Bone marrow (tissue), 2 donors: Measurements from ENCODE around the gene MORF4L1.
"Not testable (repeated sequence)": the region's sequence is repeated elsewhere in the genome, so short reads cannot be mapped to it uniquely, and the experiment has no call there.

Source experiments
- DNase-seq, 2 donors: peaks; one replicate each; lab custom pipeline; 2025; lab: John Stamatoyannopoulos, UW

The MORF4L1 gene, protein sequence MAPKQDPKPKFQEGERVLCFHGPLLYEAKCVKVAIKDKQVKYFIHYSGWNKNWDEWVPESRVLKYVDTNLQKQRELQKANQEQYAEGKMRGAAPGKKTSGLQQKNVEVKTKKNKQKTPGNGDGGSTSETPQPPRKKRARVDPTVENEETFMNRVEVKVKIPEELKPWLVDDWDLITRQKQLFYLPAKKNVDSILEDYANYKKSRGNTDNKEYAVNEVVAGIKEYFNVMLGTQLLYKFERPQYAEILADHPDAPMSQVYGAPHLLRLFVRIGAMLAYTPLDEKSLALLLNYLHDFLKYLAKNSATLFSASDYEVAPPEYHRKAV

DNA sequence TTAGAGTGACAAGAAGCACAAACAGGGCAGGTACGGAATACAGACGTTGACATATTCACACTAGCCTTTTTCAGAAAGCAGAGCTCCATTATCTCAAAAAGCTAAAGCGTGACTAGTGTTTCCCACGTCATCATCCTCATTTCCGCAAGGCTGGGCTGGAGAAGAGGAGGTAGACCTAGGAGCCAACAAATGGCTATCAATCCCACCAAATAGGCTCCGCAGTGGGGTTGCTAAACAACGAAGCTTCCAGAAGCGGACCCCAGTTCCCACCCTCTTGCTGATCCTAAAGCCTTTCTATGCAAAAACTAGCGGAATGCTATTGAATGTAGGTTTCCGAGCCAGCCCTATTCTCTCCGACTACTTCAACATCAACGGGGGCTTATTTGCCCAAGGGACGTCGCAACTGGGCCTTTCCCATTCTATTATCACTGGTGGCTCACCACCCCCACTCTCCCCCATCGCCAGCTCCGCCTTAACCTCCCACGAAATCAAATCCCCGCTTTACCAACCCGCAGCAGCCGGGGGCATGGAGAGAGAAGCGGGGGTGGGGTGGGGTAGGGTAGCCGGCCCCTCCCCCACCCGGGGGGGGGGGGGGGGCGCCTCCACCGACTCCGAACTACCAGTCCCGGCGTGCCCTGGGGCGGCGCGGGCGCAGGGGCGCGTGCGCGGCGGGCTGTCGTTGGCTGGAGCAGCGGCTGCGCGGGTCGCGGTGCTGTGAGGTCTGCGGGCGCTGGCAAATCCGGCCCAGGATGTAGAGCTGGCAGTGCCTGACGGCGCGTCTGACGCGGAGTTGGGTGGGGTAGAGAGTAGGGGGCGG is at the start of gene MORF4L1:
TSS of gene MORF4L1 (plus strand) at position 736 of the 817 bp plus-strand sequence. CDS start 128 bp downstream, outside the sequence.
- DNase-seq: peak; percentile 85 to 87

DNA sequence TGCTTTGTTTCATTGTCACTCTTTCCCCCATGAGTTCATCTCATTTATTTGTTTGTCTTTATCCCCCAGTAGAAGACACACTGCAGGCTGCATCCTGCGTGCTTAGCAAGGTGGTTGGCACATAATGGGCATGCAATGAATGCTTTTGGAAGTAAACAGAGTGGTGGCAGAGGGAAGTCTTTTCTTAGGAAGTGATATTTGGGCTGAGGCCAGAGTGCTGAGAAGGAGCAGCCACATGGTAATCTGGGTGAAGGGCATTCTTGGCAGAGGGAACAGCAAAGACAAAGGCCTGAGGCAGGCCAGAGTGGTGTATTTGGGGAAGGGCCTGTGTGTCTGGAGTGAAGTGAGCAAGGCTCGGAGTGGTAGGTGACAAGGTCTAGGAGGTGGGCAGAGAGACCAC is 43.8 kb upstream of the MORF4L1 start:
- no peak for DNase-seq

DNA sequence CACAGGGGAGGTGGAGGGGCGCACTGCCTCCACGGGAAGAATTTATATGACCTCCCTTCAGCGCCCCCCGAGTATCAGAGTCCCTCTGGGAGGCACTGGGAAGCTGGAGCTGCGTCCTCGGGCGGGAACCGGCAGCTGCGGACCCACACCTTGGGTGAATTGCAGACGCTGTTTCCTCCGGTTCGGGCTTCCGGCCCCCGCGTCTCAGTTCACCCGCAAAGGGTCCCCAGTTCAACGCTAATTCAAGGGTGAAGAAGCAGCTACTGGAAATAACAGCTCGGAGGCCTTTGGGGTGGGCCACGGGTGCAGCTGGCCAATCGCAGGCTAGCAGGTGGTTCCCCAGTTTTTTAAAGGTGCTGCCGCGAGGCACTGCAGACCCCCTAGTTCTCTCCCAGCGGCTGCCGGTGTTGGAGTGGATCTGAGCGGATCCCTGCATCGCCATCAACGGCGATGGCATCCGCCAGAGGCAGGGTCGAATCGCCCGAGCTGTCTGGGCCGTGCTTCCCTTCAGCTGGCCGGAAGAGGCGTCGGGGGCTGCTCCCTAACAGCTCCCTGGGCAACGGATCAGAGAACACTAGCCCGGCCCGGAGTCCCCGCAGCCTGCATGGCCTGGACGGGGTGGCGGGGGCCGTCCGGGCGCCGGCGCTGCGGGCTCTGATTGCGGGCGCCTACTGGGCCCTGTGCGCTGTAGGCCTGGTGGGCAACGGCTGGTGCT is 42.0 kb upstream of the MORF4L1 start:
- DNase-seq: no peak

DNA sequence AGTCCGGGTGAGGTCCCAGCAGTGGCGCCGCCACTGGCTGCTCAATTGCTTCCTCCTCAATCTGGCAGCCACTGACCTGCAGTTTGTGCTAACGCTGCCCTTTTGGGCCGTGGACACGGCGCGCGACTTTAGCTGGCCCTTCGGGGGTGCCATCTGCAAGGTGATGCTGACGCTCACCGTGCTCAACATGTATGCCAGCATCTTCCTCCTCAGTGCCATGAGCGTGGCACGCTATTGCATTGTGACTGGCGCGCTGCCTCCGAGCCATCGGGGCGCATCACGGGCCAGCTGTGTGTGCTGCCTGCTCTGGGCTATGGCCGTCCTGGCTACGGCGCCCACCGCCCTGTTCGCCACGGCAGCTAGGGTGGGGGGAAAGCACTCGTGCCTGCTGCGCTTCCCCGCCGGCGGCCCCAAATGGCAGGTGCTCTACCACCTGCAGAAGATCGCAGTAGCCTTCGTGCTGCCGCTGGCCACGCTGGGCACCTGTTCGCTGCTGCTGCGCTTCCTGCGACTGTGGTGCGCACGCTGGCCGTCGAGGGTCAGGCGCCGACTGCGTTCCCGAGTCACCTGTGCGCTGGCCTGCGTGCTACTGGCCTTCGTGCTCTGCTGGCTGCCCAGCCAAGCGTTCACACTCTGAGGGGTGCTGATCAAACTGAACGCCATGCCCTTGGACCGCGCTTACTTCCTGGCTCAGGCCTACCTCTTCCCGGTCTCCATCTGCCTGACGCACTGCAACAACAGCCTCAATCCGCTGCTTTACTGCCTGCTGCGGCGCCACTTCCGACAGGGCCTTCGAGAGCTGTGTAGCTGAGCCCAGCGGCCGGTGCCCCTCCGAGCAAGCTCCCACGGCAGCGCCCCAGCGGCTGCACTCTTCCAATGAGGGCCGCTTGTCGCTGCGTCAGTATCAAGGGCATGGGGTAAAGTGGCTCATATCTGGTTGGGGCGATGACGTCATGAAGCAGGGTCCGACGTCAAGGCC is 41.2 kb upstream of the MORF4L1 start:
- DNase-seq: no peak

DNA sequence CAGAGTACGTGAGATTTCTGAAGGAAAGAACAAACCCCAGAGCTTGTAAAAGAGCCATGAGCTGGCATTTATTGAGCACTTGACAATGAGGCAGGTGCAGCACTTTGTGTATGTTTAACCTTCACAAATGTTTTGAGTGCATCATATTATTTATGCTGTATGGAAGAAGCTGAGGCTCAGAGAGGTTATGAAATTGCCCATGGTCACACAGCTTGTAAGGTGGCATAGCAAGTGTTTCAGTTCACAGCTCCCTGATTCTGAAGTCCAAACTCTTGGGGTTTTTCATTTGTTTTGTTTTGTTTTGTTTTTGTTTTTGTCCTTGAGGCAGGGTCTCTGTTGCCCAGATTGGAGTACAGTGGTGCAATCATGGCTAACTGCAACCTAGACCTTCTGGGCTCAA is 36.4 kb upstream of the MORF4L1 start:
- no peak for DNase-seq

DNA sequence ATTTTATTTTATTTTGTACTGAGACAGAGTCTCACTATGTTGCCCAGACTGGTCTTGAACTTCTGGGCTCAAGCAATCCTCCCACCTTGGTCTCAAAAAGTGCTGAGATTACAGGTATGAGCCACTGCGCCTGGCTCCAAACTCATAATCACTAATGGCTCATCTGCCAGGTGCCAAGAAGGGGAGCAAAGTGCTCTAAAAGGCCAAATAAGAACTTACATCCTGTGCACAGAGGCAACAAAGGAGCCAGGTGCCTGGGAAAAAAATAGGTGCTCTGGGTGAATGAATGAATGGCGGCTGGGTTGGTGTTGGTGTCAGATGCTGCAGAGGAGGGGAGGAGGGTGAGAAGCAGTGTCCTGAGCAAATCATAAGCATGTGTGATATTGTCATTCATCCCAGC is 35.6 kb upstream of the MORF4L1 start:
- no peak for DNase-seq

DNA sequence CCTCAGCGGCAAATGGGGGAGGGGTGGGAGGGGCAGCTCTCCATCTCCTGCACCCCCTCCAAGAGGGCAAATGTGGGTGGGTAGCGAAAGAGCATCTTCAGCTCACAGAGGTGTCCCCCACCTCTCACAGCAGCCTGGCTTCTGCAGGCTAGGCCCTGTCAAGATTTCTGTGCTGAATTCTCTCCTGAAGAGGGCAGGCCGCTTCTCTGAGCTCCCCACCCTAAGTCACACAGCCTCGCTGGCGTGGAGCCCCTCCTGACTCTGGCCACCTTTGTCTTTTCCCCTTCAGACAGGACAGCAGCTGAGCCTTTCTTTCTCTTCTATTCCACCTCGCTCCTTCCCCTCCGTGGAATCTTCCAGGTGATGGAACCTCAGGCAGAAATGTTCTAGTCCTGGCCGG is 35.1 kb upstream of the MORF4L1 start:
- no peak for DNase-seq

DNA sequence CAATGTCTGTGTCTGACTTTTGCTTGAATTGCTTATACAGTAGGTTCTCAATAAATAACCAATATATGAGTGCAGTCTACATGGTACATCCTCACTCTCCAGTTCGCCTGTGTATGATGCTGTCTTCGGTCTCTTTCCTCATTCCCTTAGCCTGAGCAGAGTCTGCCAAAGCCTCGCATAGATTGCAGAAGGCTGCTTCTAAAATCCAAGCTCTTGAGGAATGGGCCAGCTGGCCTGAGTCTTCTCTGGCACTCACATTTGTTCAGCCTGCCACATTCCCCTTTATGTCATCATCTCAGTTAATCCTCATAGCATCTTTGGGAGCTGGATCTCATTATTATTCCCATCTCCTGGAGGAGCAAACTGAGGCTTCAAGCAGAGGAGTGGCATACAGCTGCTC is 34.2 kb upstream of the MORF4L1 start:
- no peak for DNase-seq

DNA sequence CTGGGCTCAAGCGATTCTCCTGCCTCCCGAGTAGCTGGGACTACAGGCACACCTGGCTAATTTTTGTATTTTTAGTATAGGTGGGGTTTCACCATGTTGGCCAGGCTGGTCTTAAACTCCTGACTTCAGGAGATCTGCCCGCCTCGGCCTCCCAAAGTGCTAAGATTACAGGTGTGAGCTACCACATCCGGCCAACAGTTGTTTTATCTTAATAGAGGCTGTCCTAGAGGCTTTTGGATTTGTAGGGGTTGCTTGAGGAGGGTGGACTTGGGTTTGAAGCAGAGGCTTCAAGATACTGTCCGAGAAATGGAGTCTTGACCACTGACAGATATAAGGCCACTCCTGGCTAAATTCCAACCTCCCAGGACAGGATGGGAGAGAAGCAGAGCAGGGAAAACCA is 33.5 kb upstream of the MORF4L1 start:
- DNase-seq: not testable (repeated sequence)

DNA sequence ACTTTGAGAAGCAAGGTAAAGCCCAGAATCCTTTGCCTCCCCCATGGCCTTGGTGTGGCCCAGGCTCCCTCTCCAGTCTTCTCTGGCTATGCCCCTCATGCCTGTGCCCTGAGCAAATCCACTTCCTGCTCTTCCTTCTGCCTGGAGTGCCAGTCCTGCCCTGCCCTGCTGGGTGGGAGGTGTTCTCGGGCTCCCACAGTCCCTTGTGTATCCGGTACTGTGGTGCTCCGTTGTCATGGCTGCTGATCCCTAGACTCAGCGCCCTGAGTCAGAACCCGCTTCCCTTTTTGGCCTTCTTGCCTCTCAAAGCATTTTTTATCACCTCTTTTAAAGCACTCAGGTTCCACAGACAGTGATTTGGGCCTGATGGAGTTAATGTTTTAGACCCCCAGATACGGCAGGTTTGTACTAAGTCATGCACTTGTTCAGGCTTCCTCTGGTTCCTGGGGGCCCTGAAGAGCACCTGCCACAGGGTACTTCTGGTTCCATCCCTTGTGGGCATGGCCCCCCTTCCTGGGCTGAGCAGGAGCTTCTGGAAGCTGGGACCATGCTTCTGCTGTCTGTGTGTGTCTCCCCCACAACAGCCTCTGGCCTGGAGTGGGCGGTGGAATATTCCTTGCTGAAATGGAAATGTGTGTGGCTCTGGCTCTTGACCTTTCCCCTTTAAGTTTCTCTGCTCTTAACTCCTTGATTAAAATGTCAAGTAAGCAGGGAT is 31.9 kb upstream of the MORF4L1 start:
- no peak for DNase-seq

DNA sequence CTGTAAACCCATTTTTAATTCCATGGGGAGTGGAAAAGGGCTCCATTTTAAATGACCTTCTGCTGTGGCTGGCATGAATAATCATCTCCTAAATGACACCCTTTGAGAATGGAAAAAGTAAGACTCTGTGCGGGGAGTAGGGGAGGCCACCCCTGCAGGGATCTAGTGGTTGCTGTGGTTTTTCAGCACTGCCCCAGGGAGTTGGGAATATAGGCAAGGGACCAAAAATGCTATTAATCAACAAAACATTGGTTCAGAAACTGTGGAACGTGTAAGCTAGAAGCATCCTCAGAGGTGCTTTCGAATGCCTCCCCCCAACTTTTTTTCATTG is 31.3 kb upstream of the MORF4L1 start:
- DNase-seq: no peak

DNA sequence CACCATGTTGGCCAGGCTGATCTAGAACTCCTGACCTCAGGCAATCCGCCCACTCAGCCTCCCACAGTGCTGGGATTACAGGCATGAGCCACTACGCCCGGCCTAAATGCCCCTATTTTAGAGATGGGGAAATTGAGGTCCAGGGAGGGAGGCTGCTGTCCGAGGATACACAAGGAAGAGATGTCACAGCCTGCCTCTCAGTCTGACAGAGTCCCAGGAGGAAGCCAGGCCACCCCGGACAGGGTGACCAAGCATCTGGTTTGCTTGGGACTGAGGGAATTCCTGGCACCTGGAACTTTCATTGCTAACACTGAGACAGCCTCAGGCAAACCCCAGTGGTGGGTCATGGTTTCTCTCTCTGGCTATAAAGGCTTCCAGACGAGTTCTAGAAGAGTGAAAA is 30.8 kb upstream of the MORF4L1 start:
- DNase-seq: no peak

DNA sequence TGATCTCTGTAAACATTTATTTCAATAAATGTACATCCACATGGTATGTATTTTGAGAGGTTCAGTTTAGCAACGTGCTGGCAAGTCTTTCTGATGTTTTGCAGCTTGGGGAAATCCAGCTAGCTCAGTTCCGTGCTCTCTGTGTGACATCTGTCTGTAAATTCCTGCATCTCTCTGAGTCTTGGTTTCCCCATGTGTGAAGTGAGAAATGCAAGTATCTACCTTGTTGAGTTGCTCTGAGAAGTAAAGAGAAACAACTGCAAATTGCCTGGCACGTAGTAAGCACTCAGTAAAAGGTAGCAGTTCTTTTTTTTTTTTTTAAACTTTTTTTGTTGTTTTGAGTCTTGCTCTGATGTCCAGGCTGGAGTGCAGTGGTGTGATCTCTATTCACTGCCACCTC is 30.2 kb upstream of the MORF4L1 start:
- DNase-seq: no peak

DNA sequence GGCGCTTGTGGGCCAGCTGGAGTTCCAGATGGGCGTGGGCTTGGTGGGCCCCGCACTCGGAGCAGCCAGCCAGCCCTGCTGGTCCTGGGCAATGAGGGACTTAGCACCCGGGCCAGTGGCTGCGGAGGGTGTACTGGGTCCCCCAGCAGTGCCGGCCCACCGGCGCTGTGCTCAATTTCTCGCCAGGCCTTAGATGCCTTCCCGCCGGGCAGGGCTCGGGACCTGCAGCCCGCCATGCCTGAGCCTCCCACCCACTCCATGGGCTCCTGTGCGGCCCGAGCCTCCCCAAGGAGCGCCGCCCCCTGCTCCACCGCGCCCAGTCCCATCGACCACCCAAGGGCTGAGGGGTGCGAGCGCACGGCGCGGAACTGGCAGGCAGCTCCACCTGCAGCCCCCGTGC is 25.8 kb upstream of the MORF4L1 start:
- not testable (repeated sequence) for DNase-seq

DNA sequence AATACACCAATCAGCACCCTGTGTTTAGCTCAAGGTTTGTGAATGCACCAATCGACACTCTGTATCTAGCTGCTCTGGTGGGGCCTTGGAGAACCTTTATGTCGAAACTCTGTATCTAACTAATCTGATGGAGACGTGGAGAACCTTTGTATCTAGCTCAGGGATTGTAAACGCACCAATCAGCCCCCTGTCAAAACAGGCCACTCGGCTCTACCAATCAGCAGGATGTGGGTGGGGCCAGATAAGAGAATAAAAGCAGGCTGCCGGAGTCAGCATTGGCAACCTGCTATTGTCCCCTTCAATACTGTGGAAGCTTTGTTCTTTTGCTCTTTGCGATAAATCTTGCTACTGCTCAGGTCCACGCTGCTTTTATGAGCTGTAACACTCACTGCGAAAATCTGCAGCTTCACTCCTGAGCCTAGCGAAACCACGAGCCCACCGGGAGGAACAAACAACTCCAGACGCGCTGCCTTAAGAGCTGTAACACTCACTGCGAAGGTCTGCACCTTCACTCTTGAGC is 25.2 kb upstream of the MORF4L1 start:
- DNase-seq: not testable (repeated sequence)

DNA sequence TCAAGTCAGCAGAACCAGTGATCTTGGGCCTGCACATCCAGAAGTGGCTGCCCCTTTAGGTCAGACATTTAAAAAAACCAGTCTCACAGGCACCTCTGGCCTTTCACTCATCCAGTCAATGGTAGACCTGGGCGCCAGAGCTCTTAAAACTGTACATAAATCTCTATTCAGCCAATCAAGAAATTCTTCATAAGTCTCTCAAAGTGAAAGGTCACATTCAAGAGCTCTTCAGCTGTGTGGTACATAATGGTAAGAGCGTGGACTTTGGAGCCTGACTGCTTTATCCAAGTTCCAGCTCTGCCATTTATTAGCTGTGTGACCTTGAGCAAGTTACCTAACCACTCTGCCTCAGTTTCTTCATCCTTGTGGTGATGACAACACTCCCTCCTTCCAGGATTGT is 22.3 kb upstream of the MORF4L1 start:
- DNase-seq: no peak

DNA sequence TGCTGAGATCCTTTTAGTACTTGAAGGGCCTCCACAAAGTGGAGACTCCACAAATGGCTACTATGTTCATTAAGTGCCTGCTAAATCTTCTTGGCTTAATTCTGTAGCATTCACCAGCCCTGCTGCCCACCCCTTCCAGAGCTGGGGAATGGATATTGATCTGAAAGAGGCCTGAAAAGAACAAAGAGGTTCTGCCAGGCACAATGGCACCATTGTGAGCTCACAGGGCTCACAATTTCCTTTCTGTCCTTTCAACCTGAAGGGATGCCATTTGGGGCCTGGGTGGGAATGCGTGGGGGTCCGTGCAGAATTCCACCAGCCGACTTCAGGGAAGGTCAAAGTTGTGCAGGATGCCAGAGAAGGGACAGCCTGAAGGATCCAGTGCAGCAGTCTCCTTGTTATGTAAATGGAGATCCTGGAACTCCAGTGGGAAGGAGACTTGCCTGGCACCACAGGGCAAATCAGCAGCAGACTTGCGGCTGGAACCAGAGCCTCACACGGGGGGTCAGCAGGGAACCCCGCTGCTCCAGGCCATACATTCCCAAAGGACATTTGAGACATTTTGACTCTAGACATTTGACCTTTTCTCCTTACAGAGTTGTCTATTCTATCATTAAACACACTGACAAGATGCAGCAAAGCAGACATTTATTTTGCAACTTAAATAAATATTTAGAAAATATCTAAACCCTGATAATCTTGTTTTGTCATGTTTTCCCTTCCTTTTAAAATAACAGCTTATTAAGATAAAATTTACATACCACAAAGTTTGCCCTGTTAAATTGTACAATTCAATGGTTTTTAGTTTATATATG is 21.5 kb upstream of the MORF4L1 start:
- no peak for DNase-seq

DNA sequence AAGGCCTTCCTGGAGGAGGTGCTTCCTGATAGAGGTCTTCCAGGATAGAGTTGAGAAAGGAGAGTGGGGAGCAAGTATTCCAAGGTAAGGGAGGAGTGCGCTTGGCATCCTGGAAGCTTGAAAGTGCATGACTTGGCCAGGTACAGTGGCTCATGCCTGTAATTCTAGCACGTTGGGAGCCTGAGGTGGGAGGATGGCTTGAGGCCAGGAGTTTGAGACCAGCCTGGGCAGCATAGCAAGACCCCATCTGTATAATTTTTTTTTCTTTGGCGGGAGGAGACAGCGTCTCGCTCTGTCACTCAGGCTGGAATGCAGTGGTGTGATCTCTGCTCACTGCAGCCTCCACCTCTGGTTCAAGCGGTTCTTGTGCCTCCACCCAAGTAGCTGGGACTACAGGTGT is 19.2 kb upstream of the MORF4L1 start:
- DNase-seq: no peak

DNA sequence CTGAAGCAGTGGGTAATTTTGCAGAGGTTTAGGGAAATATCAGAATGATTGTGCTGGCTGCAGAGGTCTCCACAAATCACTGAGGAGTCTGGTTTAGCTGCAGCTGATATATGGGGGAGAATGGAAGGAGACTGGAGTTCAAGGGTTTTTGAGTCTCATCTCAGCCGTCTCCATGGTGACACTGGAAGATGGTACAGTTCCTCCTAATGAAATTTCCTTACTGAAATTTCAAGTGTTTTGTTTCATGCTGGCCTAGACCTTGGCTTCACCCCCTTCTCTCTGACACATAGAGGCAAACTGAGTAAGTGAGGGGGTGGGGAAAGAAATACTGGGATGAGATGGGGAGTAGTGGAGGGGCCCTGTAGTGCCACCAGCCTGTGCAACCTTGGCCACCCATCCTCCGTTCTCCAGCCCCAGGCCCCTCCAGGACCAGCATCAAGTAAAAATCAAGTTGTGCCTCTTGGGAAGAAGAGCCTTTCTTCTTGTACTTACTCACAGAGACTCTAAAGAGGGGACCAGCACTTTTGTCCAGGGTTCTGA is 17.8 kb upstream of the MORF4L1 start:
- DNase-seq: no peak

DNA sequence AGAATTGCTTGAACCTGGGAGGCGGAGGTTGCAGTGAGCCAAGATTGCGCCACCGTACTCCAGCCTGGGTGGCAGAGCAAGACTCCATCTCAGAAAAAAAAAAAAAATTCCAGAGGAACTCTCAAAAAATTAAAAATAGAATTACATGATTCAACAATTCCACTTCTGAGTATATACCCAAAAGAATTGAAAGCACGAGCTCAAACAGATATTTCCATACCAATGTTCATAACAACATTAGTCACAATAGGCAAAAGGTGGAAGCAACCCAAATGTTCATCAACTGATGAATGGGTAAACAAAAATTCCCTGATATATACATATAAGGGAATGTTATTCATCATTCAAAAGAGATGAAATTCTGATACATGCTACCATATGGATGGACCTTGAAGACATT is 16.9 kb upstream of the MORF4L1 start:
- DNase-seq: no peak
